HG03064 (cell line): ENCODE data around the gene F12.

Experiments used
- ATAC-seq: cut with Tn5 transposase; IDR thresholded peaks from one replicate; pipeline ENCODE4 v1.9.1; 2021; ENCODE audit warnings: low read depth; ENCODE audit not compliant: unreplicated experiment

The F12 gene

GRCh38 chr5:177433658-177434217, 24.4 kb upstream of the F12 start:
- ATAC-seq: no peak

- ATAC-seq: no peak
Measured at GRCh38 chr5:177432839-177433657, 23.7 kb upstream of the F12 start.

GRCh38 chr5:177432143-177432838, 22.9 kb upstream of the F12 start:
- no peak for ATAC-seq

GRCh38 chr5:177431317-177432142, 22.2 kb upstream of the F12 start:
- peak; percentile 38 for ATAC-seq

GRCh38 chr5:177430972-177431316, 21.6 kb upstream of the F12 start:
- no peak for ATAC-seq

GRCh38 chr5:177430140-177430951, 21.0 kb upstream of the F12 start:
- no peak for ATAC-seq

GRCh38 chr5:177429248-177430040, 20.1 kb upstream of the F12 start:
- ATAC-seq: no peak

GRCh38 chr5:177428574-177429217, 19.3 kb upstream of the F12 start:
- no peak for ATAC-seq

- no peak for ATAC-seq
Measured at GRCh38 chr5:177427919-177428573, 18.7 kb upstream of the F12 start.

GRCh38 chr5:177427211-177427822, 18.0 kb upstream of the F12 start:
- ATAC-seq: no peak

- peak; percentile 12 for ATAC-seq
Measured at GRCh38 chr5:177426566-177427210, 17.3 kb upstream of the F12 start, which contains the start of gene GRK6. Gene GRK6, plus strand, starts transcription at chr5:177426676. Its CDS starts 170 bp downstream, at chr5:177426846.

GRCh38 chr5:177425801-177426565, 16.6 kb upstream of the F12 start:
- ATAC-seq: peak; percentile 76

- ATAC-seq: no peak
Measured at GRCh38 chr5:177425196-177425800, 15.9 kb upstream of the F12 start.

GRCh38 chr5:177423671-177424070, 14.3 kb upstream of the F12 start:
- no peak for ATAC-seq

- ATAC-seq: no peak
Measured at GRCh38 chr5:177421062-177421798, 11.9 kb upstream of the F12 start.
